HG03135 (cell line): Measurements from ENCODE around the gene SH2D4B.
"Not testable (repeated sequence)": the region's sequence is repeated elsewhere in the genome, so short reads cannot be mapped to it uniquely, and the experiment has no call there.

Experiments used
- ATAC-seq: cut with Tn5 transposase; IDR thresholded peaks from one replicate; pipeline ENCODE4 v1.9.1; 2021; ENCODE audit warnings: mild to moderate bottlenecking, moderate library complexity; ENCODE audit not compliant: unreplicated experiment

SH2D4B gene

GRCh38 chr10:80542053-80542452 lies 4.4 kb downstream of the SH2D4B start:
- ATAC-seq: no peak

DNA sequence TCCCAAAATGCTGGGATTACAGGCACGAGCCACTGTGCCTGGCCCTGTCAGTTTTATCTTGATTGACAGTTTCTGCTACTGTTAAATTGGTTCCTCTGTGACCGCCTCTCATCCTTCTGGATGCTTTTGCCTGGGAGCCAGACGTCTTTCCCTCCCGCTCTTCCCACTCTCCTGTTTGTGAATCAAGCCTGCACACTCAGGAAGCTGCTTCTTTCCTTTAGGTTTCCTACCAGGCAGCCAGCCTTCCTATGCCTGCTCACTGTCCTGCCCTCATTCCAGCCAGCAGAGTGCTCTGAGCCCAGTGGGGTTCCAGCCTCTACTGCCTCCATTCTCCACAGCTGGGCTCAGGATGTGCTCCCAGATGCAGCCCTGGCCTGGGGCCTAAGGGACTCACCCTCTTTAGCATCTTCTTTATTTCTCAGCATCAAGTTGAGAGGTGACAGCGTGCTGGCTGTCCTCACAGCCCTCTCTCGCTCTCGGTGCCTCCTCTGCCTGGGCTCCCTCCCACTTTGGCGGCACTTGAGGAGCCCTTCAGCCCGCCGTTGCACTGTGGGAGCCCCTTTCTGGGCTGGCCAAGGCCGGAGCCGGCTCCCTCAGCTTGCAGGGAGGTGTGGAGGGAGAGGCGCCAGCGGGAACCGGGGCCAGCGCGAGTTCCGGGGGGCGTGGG lies 5.1 kb downstream of the SH2D4B start:
- no peak for ATAC-seq

GRCh38 chr10:80543319-80543672 lies 5.6 kb downstream of the SH2D4B start:
- not testable (repeated sequence) for ATAC-seq

DNA sequence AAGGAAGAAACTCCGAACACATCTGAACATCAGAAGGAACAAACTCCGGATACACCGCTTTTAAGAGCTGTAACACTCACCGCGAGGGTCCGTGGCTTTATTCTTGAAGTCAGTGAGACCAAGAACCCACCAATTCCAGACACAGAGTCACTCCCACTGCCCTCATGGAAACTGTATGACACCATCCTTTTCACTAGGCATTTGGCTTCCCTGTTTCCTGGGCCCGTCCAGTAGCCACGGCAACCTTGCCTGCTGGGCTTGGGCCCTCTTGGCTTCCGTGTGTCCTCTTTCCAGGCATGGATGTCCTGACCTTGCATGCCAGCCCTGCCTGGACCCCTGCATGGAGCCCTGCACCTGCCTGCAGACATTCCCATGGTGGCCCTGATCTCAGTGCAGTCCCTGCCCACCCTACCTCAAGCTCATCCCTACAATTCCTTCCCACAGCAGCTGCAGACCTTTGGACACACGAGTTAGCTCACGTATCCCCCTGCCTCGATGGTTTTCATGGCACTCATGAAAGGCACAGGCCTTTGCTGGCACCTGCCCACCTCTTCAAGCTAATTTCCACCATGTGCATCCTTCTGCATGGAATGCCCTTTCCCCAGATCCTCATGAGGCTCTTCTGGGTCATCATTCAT lies 6.7 kb downstream of the SH2D4B start:
- no peak for ATAC-seq

DNA sequence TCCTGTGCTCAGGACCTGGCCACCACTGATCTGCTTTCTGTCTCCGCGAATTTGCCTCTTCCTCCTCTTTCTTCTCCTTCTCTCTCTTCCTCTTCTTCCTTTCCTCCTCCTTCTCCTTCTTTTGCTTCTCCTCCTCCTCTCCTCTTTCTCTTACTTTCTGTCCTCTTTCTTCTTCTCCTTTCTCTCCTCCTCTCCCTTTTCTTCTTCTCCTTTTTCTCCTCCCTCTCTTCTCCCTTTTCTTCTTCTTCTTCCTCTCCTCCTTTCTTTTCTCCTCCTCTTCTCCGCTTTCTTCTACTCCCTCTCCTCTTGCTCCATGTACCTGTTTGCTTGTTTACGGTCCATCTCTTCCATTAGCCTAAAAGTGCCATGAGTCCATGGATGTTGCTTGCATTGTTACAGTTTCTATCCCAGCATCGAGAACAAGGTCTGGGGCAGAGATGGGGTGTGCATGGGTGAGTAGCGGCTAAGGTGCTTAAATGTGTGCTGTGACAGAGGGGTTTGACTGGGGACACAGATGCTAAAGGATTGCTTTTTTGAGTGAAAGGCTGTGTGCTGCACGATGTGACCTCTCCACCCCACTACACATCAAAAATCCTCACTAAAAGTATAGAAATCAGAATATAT lies 7.7 kb downstream of the SH2D4B start:
- no peak for ATAC-seq

- ATAC-seq: no peak
These were observed 14.5 kb downstream of the SH2D4B start for GRCh38 chr10:80552151-80552646.

- ATAC-seq: no peak
These were observed 15.7 kb downstream of the SH2D4B start for GRCh38 chr10:80553436-80553835.

DNA sequence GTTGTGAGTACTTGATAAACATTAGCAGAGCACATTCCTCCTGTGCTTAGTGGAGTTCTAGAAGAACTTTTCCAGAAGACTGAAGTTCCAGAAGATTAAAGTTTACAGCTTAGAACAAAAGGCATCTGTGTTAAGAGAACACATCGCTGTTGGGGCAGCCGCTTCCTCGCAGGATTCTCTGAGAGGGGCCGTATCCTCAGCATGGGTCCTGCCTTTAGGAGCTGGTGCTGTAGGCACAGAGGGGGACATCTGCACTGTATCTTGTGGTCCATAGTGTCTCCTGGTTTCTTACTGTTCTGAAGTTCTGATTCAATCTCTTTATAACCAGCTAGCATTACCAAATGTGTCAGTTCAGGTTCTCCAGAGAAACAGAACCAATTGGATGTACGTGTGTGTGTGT lies 16.3 kb downstream of the SH2D4B start:
- ATAC-seq: no peak

GRCh38 chr10:80555415-80555814 lies 17.7 kb downstream of the SH2D4B start:
- ATAC-seq: no peak

DNA sequence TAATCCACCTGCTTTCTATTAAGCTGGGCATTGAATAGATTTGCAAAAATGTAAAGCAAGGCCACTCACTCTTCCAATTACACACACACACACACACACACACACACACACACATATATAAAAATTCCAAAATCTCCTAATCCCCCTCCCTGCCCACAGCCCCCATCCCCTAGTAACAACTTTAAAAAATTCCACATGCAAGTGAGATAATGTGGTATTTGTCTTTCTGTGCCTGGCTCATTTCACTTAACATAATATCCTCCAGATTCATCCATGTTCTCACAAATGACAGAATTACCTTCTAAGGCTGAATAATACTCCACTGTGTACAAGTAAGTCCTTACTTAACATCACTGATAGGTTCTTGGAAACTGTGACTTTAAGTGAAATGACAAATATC lies 24.2 kb downstream of the SH2D4B start:
- ATAC-seq: no peak

- ATAC-seq: no peak
These were observed 29.6 kb downstream of the SH2D4B start for GRCh38 chr10:80567292-80567691.

DNA sequence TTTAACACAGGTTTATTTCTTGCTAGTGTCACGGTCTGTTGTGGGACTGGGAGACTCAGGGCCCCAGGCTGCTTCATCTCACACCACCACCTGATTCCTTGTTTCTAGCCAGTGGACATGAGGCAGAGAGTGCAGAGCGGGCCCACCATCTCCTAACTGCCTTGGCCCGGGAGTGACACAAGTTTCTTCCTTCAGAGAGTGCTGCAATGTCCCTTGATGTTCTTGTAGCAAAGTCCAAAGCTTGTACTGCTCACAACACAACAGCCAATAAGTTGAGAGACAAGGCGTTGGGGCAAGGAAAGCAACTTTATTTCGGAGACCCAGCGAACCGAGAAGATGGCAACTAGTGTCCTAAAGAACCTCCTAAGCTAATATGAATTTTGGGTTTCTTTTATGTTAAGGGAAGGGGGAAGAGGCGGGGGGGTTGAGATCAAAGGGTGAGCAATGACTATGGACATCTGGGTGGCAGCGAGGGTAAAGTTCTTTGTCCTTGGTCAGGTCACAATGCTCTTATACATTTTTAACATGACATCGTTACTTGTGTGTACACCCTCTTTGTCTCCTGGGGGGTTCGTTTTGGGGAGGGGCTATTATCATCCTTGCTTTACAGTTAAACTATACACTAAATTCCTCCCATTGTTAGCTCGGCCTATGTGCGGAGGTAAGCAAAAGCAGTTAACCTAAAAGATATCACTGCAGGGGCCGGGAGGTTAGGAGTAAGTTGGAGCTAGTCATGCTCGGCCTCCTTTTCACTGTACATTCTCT lies 31.6 kb downstream of the SH2D4B start:
- ATAC-seq: no peak

GRCh38 chr10:80571352-80571751 lies 33.6 kb downstream of the SH2D4B start:
- ATAC-seq: no peak

DNA sequence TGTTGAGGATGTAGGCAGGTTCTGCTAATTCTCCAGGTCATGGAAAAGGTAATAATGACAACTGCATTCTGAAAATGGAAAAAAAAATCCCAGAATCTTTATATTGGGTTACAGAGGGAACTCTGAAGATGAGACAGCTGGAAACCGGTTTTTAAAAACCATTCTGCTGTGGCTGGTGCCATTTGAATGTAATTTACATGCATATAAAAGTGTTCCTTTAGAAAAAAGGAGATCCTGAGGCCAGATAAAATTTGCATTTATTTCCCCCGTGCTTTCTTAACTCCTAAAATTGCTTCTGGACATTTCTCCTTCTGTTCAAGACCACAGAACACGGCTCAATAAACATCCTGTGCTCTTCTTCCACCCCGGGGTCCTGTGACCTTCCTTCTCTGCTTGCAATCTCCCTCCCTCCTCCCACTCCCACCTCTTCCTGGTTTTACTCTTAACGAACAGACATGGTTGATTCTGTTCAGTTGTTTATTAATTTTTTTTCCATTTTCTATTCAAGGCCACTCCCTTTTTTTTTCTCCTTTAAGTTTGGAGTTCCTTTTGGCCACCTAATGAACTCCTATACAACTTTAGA lies 41.6 kb downstream of the SH2D4B start:
- ATAC-seq: no peak

DNA sequence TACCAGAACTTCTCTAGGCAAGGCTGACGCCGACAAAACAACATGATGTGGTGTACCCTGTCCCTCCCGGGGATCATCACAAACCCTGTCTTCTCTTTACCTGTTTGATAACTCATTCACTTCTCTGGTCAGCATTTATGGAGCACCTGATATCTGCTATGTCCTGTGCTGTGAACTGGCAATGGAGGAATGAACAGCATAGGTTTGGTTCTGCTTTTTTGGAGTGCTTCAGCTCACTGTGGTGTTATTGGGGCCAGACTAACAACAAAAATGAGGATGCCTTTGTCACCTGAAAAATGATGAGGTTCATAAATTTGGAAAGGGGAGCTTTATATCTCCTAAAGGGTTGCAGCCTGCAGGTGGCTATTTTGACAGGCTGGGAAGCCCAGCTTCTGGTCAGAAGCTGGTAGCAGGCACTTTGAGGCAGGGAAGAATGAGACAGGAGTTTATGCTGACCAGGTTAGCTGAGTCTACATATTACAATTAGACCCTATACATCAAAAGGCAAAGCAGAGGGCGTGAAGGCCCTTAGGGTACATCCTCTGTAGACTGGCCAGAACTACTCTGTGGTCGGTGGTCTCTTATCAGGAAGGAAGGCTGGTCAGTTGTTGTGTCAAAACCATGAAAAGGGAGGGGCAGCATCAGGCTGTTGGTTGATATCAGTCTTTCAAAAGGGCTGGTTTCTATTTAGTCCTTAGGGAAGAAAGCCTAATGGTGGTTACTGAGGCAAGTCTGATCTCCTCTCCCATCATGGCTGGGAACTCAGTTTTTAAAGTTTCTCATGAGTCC lies 42.3 kb downstream of the SH2D4B start:
- ATAC-seq: no peak

- no peak for ATAC-seq
These were observed 43.2 kb downstream of the SH2D4B start for GRCh38 chr10:80580638-80581468.

GRCh38 chr10:80581469-80581835 lies 43.8 kb downstream of the SH2D4B start:
- ATAC-seq: no peak

DNA sequence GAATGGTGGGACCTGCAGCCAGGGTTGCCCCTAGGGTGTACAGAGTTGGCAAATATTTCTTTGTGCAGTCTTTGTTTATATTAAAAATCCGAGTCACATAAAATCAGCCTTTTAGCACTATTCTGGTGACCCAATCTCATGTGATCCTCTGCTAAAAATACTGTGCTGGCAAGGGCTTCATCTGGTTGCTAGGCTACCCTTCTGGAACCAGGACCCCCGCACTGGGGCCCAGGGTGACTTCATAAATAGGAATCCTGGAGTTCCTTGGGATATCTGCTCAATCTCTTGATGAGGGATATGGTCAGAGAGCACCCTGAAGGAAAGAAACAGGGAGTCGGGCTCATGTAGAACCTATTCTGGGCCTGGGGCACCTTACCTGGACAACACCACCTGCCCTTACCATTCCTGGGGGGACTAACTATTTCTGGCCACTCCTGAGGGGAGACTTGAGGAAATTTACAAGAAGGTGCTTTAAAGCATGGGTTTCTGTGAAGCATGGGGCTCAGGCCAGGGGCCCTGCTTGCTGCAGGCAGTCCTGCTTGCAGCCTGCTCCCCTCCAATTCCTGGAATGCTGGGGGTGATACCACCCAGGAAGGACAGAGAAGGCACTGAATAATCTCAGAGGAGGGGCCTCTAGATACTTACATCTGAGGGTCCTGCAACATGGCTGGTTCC lies 44.7 kb downstream of the SH2D4B start:
- ATAC-seq: no peak

DNA sequence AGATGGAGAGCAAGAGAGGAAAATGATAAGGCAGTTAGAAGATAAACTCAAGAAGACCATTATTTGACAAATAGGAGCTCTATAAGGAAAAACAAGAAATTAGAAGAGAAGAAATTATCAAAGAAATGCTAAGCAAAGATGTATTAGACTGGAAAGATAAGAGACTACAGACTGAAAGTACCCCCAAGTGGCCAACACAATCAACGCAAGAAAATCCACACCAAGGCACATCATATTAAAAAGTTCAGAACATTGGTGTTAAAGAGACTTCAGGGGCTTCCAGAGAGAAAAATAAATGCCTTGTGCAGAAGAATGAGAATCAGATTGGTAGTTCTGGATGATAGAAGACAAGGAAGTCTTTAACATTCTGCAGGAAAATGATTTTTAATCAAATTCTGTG lies 46.0 kb downstream of the SH2D4B start:
- ATAC-seq: no peak
